ENCODE data around the gene ARMC7. TPM values are rescaled to one million over a fixed set of nuclear protein-coding genes. Genes with fewer than 3 reads are reported as not detected.
"Not testable (repeated sequence)": the region's sequence is repeated elsewhere in the genome, so short reads cannot be mapped to it uniquely, and the experiment has no call there.

Gene ARMC7
- total RNA-seq, 1 donor from 2014 or later: 6.2 TPM

- TF ChIP-seq CTCF (IDR thresholded peaks at IDR 0.05; ENCODE audit: borderline replicate concordance): no peak
- Histone ChIP-seq H3K4me3 (no peak overlapping the region), H3K4me1 (no peaks in the 10 kb centered on the region), H3K27ac (replicated peaks) (no peak overlapping the region), H3K9me3 (replicated peaks) (no peaks in the 10 kb centered on the region), H3K27me3 (ENCODE audit: low read depth) (no peaks in the 10 kb centered on the region), H3K36me3 (peaks cover 39% of the 10 kb centered on the region)
- DNase-seq: no peak
- intact Hi-C loops (cut with micrococcal nuclease): no loop called here
Measured at GRCh38 chr17:75065562-75066151, 44.1 kb upstream of the ARMC7 start.

- Histone ChIP-seq H3K27ac (replicated peaks) (no peak overlapping the region), H3K4me1 (peaks cover 13% of the 10 kb centered on the region), H3K36me3 (peaks cover 20% of the 10 kb centered on the region), H3K9me3 (replicated peaks) (no peaks in the 10 kb centered on the region), H3K27me3 (ENCODE audit: low read depth) (no peaks in the 10 kb centered on the region), H3K4me3 (no peak overlapping the region)
- TF ChIP-seq CTCF (IDR thresholded peaks at IDR 0.05; ENCODE audit: borderline replicate concordance): no peak
- intact Hi-C loops (cut with micrococcal nuclease): no loop called here
- no peak for DNase-seq
Measured at GRCh38 chr17:75067856-75068255, 41.9 kb upstream of the ARMC7 start.

- intact Hi-C loops (cut with micrococcal nuclease): no loop called here
- Histone ChIP-seq H3K27me3 (ENCODE audit: low read depth) (no peaks in the 10 kb centered on the region), H3K4me3 (no peak overlapping the region), H3K9me3 (replicated peaks) (no peaks in the 10 kb centered on the region), H3K27ac (replicated peaks) (no peak overlapping the region), H3K36me3 (peaks cover 11% of the 10 kb centered on the region), H3K4me1 (peaks cover 13% of the 10 kb centered on the region)
- TF ChIP-seq CTCF (IDR thresholded peaks at IDR 0.05; ENCODE audit: borderline replicate concordance): no peak
- DNase-seq: no peak
Measured at GRCh38 chr17:75068750-75069149, 41.0 kb upstream of the ARMC7 start.

- TF ChIP-seq CTCF (IDR thresholded peaks at IDR 0.05; ENCODE audit: borderline replicate concordance): peak; percentile 34
- H3K36me3 ChIP-seq: peaks cover under 1% of the 10 kb centered on the region
- DNase-seq: no peak
- intact Hi-C loops (cut with micrococcal nuclease): no loop called here
- H3K27ac ChIP-seq (replicated peaks): no peak overlapping the region
- no peaks in the 10 kb centered on the region for H3K9me3 ChIP-seq (replicated peaks)
- peaks cover 13% of the 10 kb centered on the region for H3K4me1 ChIP-seq
- H3K27me3 ChIP-seq (ENCODE audit: low read depth): no peaks in the 10 kb centered on the region
- no peak overlapping the region for H3K4me3 ChIP-seq
Measured at GRCh38 chr17:75069783-75070182, 40.0 kb upstream of the ARMC7 start.

GRCh38 chr17:75071478-75072271 lies 38.1 kb upstream of the ARMC7 start:
- H3K4me3 ChIP-seq; DNase-seq; H3K9me3 ChIP-seq (replicated peaks); H3K27me3 ChIP-seq (ENCODE audit: low read depth); H3K36me3 ChIP-seq; intact Hi-C loops (cut with micrococcal nuclease): not testable (repeated sequence)
- Histone ChIP-seq H3K4me1 (peaks cover 13% of the 10 kb centered on the region), H3K27ac (replicated peaks) (peak overlapping the region; percentile 19)

GRCh38 chr17:75072909-75073308 lies 36.9 kb upstream of the ARMC7 start:
- DNase-seq; H3K27ac ChIP-seq (replicated peaks); H3K27me3 ChIP-seq (ENCODE audit: low read depth); intact Hi-C loops (cut with micrococcal nuclease); H3K36me3 ChIP-seq; H3K4me3 ChIP-seq; H3K9me3 ChIP-seq (replicated peaks): not testable (repeated sequence)
- H3K4me1 ChIP-seq: peaks cover 24% of the 10 kb centered on the region
